Erythroblast (primary cell): Measurements from ENCODE around the gene GNRH2.

Source experiments
- GATA1 ChIP-seq: IDR thresholded peaks from 2 replicates; pipeline ENCODE4 v1.6.1; 2011; ENCODE audit warnings: low read depth, mild to moderate bottlenecking, control low read depth, low read length, moderate library complexity
- POLR2A ChIP-seq: IDR thresholded peaks from 2 replicates; pipeline ENCODE4 v1.6.1; 2011; ENCODE audit warnings: mild to moderate bottlenecking, low read length

- TF ChIP-seq POLR2A (no peak), GATA1 (no peak)
Observed at GRCh38 chr20:2998728-2999127, 44.7 kb upstream of the GNRH2 start.
